Transverse colon (tissue), 4 donors: Measurements from ENCODE around the gene SERTAD1. TPM values are rescaled to one million over a fixed set of nuclear protein-coding genes. Genes with fewer than 3 reads are reported as not detected.

ENCODE experiments used
- DNase-seq: peaks from one replicate; pipeline ENCODE4 v3.0.0-alpha.2; 2019
- H3K27ac ChIP-seq, 4 donors: fragments of 200-600 bp; sonication (generic); 2 replicates each; pipeline ENCODE4 v1.5.1; 2016 to 2018; ENCODE audit warnings: inconsistent platforms in 4 of 4
- H3K27me3 ChIP-seq: fragments of 200-600 bp; sonication (generic); 2 replicates; pipeline ENCODE4 v1.5.1; 2017; ENCODE audit warnings: inconsistent platforms
- H3K36me3 ChIP-seq, 4 donors: fragments of 200-600 bp; sonication (generic); 2 replicates each; pipeline ENCODE4 v1.5.1; 2017 to 2019; ENCODE audit warnings: inconsistent platforms in 4 of 4
- H3K4me1 ChIP-seq, 4 donors: fragments of 200-600 bp; sonication (generic); 2 replicates each; pipeline ENCODE4 v1.5.1; 2017 to 2020; ENCODE audit warnings: inconsistent platforms in 4 of 4
- H3K4me3 ChIP-seq, 4 donors: fragments of 200-600 bp; sonication (generic); 1 replicate in 1 of 4; 2 replicates in 3 of 4; pipeline versions ENCODE4 v1.5.1 to v1.6.1; 2017 to 2019; ENCODE audit warnings: inconsistent platforms in 4 of 4
- H3K9me3 ChIP-seq, 2 donors: fragments of 200-600 bp; sonication (generic); 2 replicates each; pipeline ENCODE4 v1.5.1; 2017 to 2019; ENCODE audit warnings: inconsistent platforms in 2 of 2
- CTCF ChIP-seq, 5 experiments: fragments of 200-600 bp in 3 of 5; fragments of 450-650 bp in 2 of 5; sonication (generic) in 3 of 5; IDR thresholded peaks; 1 replicate in 2 of 5; 2 replicates in 3 of 5; pipeline ENCODE4 v1.5.1; 2016 to 2017; ENCODE audit warnings: antibody characterized with exemption in 5 of 5, inconsistent platforms in 3 of 5, mild to moderate bottlenecking in 2 of 5, moderate library complexity in 1 of 5
- EP300 ChIP-seq: sonication (generic); formaldehyde crosslinking; IDR thresholded peaks from one replicate; pipeline ENCODE4 v1.6.1; 2017; ENCODE audit warnings: antibody characterized with exemption, low read depth
- POLR2A ChIP-seq: fragments of 450-650 bp; IDR thresholded peaks from one replicate; pipeline ENCODE4 v1.6.1; 2016; ENCODE audit warnings: antibody characterized with exemption, mild to moderate bottlenecking, moderate library complexity
- POLR2AphosphoS5 ChIP-seq, 3 donors: sonication (generic); formaldehyde crosslinking; IDR thresholded peaks; one replicate each; pipeline ENCODE4 v1.6.1; 2016; ENCODE audit warnings: antibody characterized with exemption in 3 of 3
- WGBS, 2 donors: methylation state at CpG; one replicate each; pipeline ENCODE4 v1.1.5; 2018; ENCODE audit warnings: low coverage in 1 of 2; 5-methylcytosine and 5-hydroxymethylcytosine counted together
- in situ Hi-C, 4 donors: fragments of 200-750 bp; cut with MboI; loops; one replicate each; pipeline versions ENCODE4 v1.15.0 to v1.15.1; 2017; ENCODE audit warnings: low sequenced_read_pairs in 3 of 4, low pct_ligation_motif_present in 1 of 4, low pct_unique_long_range_greater_than_20kb in 1 of 4
- intact Hi-C: fragments of 100-400 bp; cut with DNase I; formaldehyde crosslinking; loops from one replicate; pipeline ENCODE4 v1.15.1; 2023; ENCODE audit warnings: low total_unique reads
- total RNA-seq, 4 donors: library from RNA; depleted of rRNA; stranded (reverse); fragments of >200 nt; gene quantifications; one replicate each; pipeline ENCODE4 v1.1.0, GENCODE V29; 2016

SERTAD1 gene
- total RNA-seq, 4 donors from 2014 or later, result 2.6 to 30.3 (median 18.4) TPM

GRCh38 chr19:40392894-40393517, 32.8 kb downstream of the SERTAD1 start:
- intact Hi-C loops, result no loop called here

GRCh38 chr19:40392123-40392522, 33.7 kb downstream of the SERTAD1 start:
- Histone ChIP-seq H3K9me3 (no peaks in the 10 kb centered on the region), H3K4me1 (no peaks in the 10 kb centered on the region), H3K4me3 (no peak overlapping the region), H3K27me3 (no peaks in the 10 kb centered on the region), H3K36me3 (no peaks in the 10 kb centered on the region), H3K27ac (no peak overlapping the region)
- no peak for TF ChIP-seq CTCF (IDR thresholded peaks at IDR 0.05)
- TF ChIP-seq POLR2AphosphoS5 (IDR thresholded peaks at IDR 0.05), result no peak
- TF ChIP-seq EP300, result no peak
- no peak for TF ChIP-seq POLR2A
- DNase-seq, result no peak
- in situ Hi-C loops, result no loop called here
- 74 to 83% methylated on average over 8 of the region's 8 CpGs for WGBS, 2 donors
- intact Hi-C loops, result no loop called here

More at GRCh38 chr19:40392894-40393517, 32.8 kb downstream of the SERTAD1 start:
- no peaks in the 10 kb centered on the region for H3K9me3 ChIP-seq
- in situ Hi-C loops, result no loop called here
- DNase-seq, result peak; percentile 52
- no peak overlapping the region for H3K4me3 ChIP-seq
- H3K36me3 ChIP-seq, result no peaks in the 10 kb centered on the region
- H3K4me1 ChIP-seq, result no peaks in the 10 kb centered on the region
- peak; percentile 11 to 40 (median 29) for TF ChIP-seq CTCF (IDR thresholded peaks at IDR 0.05)
- TF ChIP-seq POLR2AphosphoS5 (IDR thresholded peaks at IDR 0.05), result no peak
- no peak for TF ChIP-seq EP300
- TF ChIP-seq POLR2A, result no peak
- no peak overlapping the region for H3K27ac ChIP-seq
- 45% methylated on average over 9 of the region's 9 CpGs; no CpG with 5 or more reads in 1 of the 2 donors for WGBS, 2 donors
- H3K27me3 ChIP-seq, result no peaks in the 10 kb centered on the region

GRCh38 chr19:40390084-40390742, 35.6 kb downstream of the SERTAD1 start, which contains the start of gene HIPK4:
Gene HIPK4 (minus strand): TSS chr19:40390181. CDS start chr19:40389902, 279 bp downstream.
- Histone ChIP-seq H3K27me3 (no peaks in the 10 kb centered on the region), H3K36me3 (no peaks in the 10 kb centered on the region), H3K27ac (no peak within 1 kb of the TSS), H3K4me1 (no peaks in the 10 kb centered on the region), H3K4me3 (no peak within 1 kb of the TSS), H3K9me3 (no peaks in the 10 kb centered on the region)
- TF ChIP-seq CTCF (IDR thresholded peaks at IDR 0.05) (no peak), EP300 (no peak), POLR2AphosphoS5 (IDR thresholded peaks at IDR 0.05) (no peak)
- intact Hi-C loops, result no loop called here
- DNase-seq, result no peak
- in situ Hi-C loops, result no loop called here
- WGBS, 2 donors, result 83% methylated on average over 10 of the region's 10 CpGs; no CpG with 5 or more reads in 1 of the 2 donors

GRCh38 chr19:40389404-40390083, 36.2 kb downstream of the SERTAD1 start:
- H3K27ac ChIP-seq, result no peak overlapping the region
- WGBS, 2 donors, result 96% methylated on average over 30 of the region's 33 CpGs; no CpG with 5 or more reads in 1 of the 2 donors
- H3K9me3 ChIP-seq, result no peaks in the 10 kb centered on the region
- no peaks in the 10 kb centered on the region for H3K36me3 ChIP-seq
- intact Hi-C loops, result no loop called here
- no peaks in the 10 kb centered on the region for H3K4me1 ChIP-seq
- H3K4me3 ChIP-seq, result no peak overlapping the region
- no peaks in the 10 kb centered on the region for H3K27me3 ChIP-seq
- no peak for TF ChIP-seq EP300
- TF ChIP-seq POLR2A, result no peak
- TF ChIP-seq CTCF (IDR thresholded peaks at IDR 0.05), result no peak
- TF ChIP-seq POLR2AphosphoS5 (IDR thresholded peaks at IDR 0.05), result no peak
- no peak for DNase-seq
- in situ Hi-C loops, result no loop called here
